Measurements from ENCODE around the gene GCN1. TPM values are rescaled to one million over a fixed set of nuclear protein-coding genes. Genes with fewer than 3 reads are reported as not detected.

The GCN1 gene
- total RNA-seq, 1 experiment from 2014 or later: 254 TPM

DNA sequence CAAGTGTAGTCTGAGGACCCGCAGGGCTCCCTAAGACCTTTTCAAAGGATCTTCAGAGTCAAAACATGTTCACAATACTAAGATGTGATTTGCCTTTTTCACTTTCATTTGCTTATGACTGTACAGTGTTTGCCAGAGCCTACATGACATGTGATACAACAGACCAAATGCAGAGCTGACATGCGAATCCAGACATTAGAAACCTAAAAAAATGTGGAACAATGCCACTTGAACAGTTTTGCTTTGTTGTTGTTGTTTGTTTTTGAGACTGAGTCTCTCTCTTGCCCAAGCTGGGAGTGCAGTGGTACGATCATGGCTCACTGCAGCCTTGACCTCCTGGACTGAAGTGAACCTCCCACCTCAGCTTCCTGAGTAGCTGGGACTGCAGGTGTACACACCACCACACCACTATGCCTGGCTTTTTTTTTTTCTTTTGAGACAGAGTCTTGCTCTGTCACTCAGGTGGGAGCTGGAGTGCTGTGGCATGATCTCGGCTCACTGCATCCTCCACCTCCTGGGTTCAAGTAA is 72.7 kb downstream of the GCN1 start:
- H3K9me2 ChIP-seq (replicated peaks; ENCODE audit: low read length): no peaks in the 10 kb centered on the region
- POLR2A ChIA-PET (ENCODE audit: unreplicated experiment): no interaction called here
- H4K20me1 ChIP-seq (ENCODE audit: low read length): no peaks in the 10 kb centered on the region
- H3K27ac ChIP-seq (ENCODE audit: low read length): no peak overlapping the region
- CTCF ChIA-PET: no interaction called here
- intact Hi-C loops (cut with micrococcal nuclease): no loop called here
- DNase-seq (no peak), ATAC-seq (no peak)
- peaks cover 23% of the 10 kb centered on the region for H3K79me2 ChIP-seq (ENCODE audit: low read length)
- no peak overlapping the region for H3K4me3 ChIP-seq (ENCODE audit: low read length)
- no peak overlapping the region for H2AFZ ChIP-seq (ENCODE audit: low read length)
- peaks cover 3% of the 10 kb centered on the region for H3F3A ChIP-seq (ENCODE audit: low read length, unreplicated experiment)
- H3K4me1 ChIP-seq (ENCODE audit: insufficient read depth, low read length): peaks cover 18% of the 10 kb centered on the region
- TF ChIP-seq, protein P1, sequence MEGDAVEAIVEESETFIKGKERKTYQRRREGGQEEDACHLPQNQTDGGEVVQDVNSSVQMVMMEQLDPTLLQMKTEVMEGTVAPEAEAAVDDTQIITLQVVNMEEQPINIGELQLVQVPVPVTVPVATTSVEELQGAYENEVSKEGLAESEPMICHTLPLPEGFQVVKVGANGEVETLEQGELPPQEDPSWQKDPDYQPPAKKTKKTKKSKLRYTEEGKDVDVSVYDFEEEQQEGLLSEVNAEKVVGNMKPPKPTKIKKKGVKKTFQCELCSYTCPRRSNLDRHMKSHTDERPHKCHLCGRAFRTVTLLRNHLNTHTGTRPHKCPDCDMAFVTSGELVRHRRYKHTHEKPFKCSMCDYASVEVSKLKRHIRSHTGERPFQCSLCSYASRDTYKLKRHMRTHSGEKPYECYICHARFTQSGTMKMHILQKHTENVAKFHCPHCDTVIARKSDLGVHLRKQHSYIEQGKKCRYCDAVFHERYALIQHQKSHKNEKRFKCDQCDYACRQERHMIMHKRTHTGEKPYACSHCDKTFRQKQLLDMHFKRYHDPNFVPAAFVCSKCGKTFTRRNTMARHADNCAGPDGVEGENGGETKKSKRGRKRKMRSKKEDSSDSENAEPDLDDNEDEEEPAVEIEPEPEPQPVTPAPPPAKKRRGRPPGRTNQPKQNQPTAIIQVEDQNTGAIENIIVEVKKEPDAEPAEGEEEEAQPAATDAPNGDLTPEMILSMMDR (conservative IDR thresholded peaks at IDR 0.05; ENCODE audit: low read depth, low read length): no peak
- TF ChIP-seq EZH2 (IDR thresholded peaks at IDR 0.05; ENCODE audit: low read length, unreplicated experiment) (no peak), EZH2phosphoT487 (IDR thresholded peaks at IDR 0.05; ENCODE audit: borderline replicate concordance, low read length) (no peak)
- no peaks in the 10 kb centered on the region for H3K27me3 ChIP-seq (ENCODE audit: low read length)
- no peaks in the 10 kb centered on the region for H3K9me3 ChIP-seq (ENCODE audit: low read length)
- peaks cover 12% of the 10 kb centered on the region; the same call in 1 of the 2 replicates for H3K36me3 ChIP-seq (ENCODE audit: low read depth, low read length)
- no peak overlapping the region for H3K4me2 ChIP-seq (ENCODE audit: low read length)
- BruUV-seq (replicated peaks): no TSS peak
- no peak overlapping the region for H3K9ac ChIP-seq (ENCODE audit: low read length)

DNA sequence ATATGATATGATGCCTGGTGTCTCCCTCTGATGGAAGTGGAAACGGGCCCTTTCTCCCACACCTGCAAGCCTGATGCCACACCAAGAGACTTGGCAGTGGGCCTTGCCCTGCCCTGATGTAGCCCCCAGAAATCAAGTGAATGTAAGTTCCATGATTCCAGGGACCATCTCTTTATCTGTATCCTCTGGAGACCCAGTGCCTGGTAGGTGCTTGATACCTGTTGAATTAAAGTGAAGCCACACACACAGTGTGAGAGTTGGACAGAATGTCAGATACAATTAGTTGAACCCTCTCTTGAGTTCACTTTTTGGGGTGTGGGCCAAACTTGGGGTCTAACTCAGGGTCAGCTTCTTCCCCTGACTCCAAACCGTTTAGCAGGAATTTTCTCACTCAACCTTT is 73.2 kb downstream of the GCN1 start:
- H3K27ac ChIP-seq (ENCODE audit: low read length): no peak overlapping the region
- no peak for TF ChIP-seq EZH2phosphoT487 (IDR thresholded peaks at IDR 0.05; ENCODE audit: borderline replicate concordance, low read length)
- TF ChIP-seq, protein P1 (conservative IDR thresholded peaks at IDR 0.05; ENCODE audit: low read depth, low read length): no peak
- H3F3A ChIP-seq (ENCODE audit: low read length, unreplicated experiment): peaks cover 3% of the 10 kb centered on the region
- H4K20me1 ChIP-seq (ENCODE audit: low read length): no peaks in the 10 kb centered on the region
- no peak overlapping the region for H2AFZ ChIP-seq (ENCODE audit: low read length)
- DNase-seq (no peak), ATAC-seq (no peak)
- no peaks in the 10 kb centered on the region for H3K9me3 ChIP-seq (ENCODE audit: low read length)
- no peak overlapping the region for H3K4me2 ChIP-seq (ENCODE audit: low read length)
- H3K4me1 ChIP-seq (ENCODE audit: insufficient read depth, low read length): peaks cover 18% of the 10 kb centered on the region
- BruUV-seq (replicated peaks): no TSS peak
- intact Hi-C loops (cut with micrococcal nuclease): no loop called here
- CTCF ChIA-PET: no interaction called here
- POLR2A ChIA-PET (ENCODE audit: unreplicated experiment): no interaction called here
- peaks cover 8% of the 10 kb centered on the region; the same call in 1 of the 2 replicates for H3K36me3 ChIP-seq (ENCODE audit: low read depth, low read length)
- no peak overlapping the region for H3K9ac ChIP-seq (ENCODE audit: low read length)
- H3K9me2 ChIP-seq (replicated peaks; ENCODE audit: low read length): no peaks in the 10 kb centered on the region
- no peak overlapping the region for H3K4me3 ChIP-seq (ENCODE audit: low read length)
- no peaks in the 10 kb centered on the region for H3K27me3 ChIP-seq (ENCODE audit: low read length)
- H3K79me2 ChIP-seq (ENCODE audit: low read length): peaks cover 23% of the 10 kb centered on the region

DNA sequence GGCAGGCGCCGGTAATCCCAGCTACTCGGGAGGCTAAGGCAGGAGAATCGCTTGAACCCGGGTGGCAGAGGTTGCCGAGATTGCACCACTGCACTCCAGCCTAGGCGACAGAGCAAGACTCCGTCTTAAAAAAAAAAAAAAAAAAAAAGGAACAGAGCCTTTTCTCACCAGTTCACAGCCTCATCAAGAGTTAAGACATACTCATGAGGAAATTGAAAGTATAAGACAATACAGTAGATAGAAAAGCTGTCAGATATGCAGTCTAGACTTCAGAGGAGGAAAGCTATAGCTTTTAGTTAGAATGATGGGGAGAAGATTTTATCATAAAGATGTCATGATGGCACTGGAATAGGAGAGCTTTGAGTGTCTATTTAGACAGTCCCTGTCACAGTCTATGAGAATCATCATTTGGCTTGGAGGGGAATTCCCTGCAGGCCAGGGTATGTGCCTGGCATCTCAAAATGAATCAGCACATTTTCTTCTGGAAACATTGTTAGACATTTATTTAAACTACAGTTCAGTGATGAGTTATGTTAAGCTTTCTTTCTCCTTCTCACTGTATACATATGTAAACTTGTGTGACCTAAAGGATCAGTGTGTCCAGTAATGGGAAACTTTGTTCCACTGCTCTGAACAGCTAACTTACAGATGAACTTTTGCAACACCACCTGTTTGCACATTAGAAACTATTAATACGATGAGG is 75.1 kb downstream of the GCN1 start:
- Histone ChIP-seq H3F3A (ENCODE audit: low read length, unreplicated experiment) (peaks cover 3% of the 10 kb centered on the region), H3K4me1 (ENCODE audit: insufficient read depth, low read length) (peaks cover 32% of the 10 kb centered on the region), H3K27ac (ENCODE audit: low read length) (peak overlapping the region; percentile 83), H3K79me2 (ENCODE audit: low read length) (peaks cover 41% of the 10 kb centered on the region), H3K9me2 (replicated peaks; ENCODE audit: low read length) (no peaks in the 10 kb centered on the region), H4K20me1 (ENCODE audit: low read length) (peaks cover 15% of the 10 kb centered on the region), H3K4me3 (ENCODE audit: low read length) (no peak overlapping the region; the same call in 1 of the 2 replicates), H3K36me3 (ENCODE audit: low read depth, low read length) (peaks cover 4% of the 10 kb centered on the region), H3K9me3 (ENCODE audit: low read length) (no peaks in the 10 kb centered on the region), H3K9ac (ENCODE audit: low read length) (no peak overlapping the region), H2AFZ (ENCODE audit: low read length) (no peak overlapping the region), H3K27me3 (ENCODE audit: low read length) (no peaks in the 10 kb centered on the region), H3K4me2 (ENCODE audit: low read length) (peak overlapping the region; percentile 85)
- CTCF ChIA-PET: interaction anchor here (0.7 kb wide), 1 partner anchor 25 kb away, joined by 5 read pairs; no protein-coding TSS in a partner anchor
- POLR2A ChIA-PET (ENCODE audit: unreplicated experiment): no interaction called here
- DNase-seq (peak; percentile 52), ATAC-seq (no peak)
- TF ChIP-seq, protein P1 (conservative IDR thresholded peaks at IDR 0.05; ENCODE audit: low read depth, low read length): no peak
- TF ChIP-seq EZH2 (IDR thresholded peaks at IDR 0.05; ENCODE audit: low read length, unreplicated experiment) (no peak), EZH2phosphoT487 (IDR thresholded peaks at IDR 0.05; ENCODE audit: borderline replicate concordance, low read length) (no peak)
- BruUV-seq (replicated peaks): no TSS peak
- intact Hi-C loops (cut with micrococcal nuclease): no loop called here

Data from PC-3 (cell line).